ENCODE data around the gene GAS7. TPM values are rescaled to one million over a fixed set of nuclear protein-coding genes. Genes with fewer than 3 reads are reported as not detected.

Gene GAS7
- total RNA-seq, 1 experiment from 2014 or later: 12.3 TPM

- TF ChIP-seq, protein P1, sequence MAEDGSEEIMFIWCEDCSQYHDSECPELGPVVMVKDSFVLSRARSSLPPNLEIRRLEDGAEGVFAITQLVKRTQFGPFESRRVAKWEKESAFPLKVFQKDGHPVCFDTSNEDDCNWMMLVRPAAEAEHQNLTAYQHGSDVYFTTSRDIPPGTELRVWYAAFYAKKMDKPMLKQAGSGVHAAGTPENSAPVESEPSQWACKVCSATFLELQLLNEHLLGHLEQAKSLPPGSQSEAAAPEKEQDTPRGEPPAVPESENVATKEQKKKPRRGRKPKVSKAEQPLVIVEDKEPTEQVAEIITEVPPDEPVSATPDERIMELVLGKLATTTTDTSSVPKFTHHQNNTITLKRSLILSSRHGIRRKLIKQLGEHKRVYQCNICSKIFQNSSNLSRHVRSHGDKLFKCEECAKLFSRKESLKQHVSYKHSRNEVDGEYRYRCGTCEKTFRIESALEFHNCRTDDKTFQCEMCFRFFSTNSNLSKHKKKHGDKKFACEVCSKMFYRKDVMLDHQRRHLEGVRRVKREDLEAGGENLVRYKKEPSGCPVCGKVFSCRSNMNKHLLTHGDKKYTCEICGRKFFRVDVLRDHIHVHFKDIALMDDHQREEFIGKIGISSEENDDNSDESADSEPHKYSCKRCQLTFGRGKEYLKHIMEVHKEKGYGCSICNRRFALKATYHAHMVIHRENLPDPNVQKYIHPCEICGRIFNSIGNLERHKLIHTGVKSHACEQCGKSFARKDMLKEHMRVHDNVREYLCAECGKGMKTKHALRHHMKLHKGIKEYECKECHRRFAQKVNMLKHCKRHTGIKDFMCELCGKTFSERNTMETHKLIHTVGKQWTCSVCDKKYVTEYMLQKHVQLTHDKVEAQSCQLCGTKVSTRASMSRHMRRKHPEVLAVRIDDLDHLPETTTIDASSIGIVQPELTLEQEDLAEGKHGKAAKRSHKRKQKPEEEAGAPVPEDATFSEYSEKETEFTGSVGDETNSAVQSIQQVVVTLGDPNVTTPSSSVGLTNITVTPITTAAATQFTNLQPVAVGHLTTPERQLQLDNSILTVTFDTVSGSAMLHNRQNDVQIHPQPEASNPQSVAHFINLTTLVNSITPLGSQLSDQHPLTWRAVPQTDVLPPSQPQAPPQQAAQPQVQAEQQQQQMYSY (CRISPR knock-in tag; IDR thresholded peaks at IDR 0.05): no peak
- TF ChIP-seq E2F4 (CRISPR knock-in tag; IDR thresholded peaks at IDR 0.05; ENCODE audit: borderline replicate concordance, low read depth): no peak
- TF ChIP-seq, protein P2, sequence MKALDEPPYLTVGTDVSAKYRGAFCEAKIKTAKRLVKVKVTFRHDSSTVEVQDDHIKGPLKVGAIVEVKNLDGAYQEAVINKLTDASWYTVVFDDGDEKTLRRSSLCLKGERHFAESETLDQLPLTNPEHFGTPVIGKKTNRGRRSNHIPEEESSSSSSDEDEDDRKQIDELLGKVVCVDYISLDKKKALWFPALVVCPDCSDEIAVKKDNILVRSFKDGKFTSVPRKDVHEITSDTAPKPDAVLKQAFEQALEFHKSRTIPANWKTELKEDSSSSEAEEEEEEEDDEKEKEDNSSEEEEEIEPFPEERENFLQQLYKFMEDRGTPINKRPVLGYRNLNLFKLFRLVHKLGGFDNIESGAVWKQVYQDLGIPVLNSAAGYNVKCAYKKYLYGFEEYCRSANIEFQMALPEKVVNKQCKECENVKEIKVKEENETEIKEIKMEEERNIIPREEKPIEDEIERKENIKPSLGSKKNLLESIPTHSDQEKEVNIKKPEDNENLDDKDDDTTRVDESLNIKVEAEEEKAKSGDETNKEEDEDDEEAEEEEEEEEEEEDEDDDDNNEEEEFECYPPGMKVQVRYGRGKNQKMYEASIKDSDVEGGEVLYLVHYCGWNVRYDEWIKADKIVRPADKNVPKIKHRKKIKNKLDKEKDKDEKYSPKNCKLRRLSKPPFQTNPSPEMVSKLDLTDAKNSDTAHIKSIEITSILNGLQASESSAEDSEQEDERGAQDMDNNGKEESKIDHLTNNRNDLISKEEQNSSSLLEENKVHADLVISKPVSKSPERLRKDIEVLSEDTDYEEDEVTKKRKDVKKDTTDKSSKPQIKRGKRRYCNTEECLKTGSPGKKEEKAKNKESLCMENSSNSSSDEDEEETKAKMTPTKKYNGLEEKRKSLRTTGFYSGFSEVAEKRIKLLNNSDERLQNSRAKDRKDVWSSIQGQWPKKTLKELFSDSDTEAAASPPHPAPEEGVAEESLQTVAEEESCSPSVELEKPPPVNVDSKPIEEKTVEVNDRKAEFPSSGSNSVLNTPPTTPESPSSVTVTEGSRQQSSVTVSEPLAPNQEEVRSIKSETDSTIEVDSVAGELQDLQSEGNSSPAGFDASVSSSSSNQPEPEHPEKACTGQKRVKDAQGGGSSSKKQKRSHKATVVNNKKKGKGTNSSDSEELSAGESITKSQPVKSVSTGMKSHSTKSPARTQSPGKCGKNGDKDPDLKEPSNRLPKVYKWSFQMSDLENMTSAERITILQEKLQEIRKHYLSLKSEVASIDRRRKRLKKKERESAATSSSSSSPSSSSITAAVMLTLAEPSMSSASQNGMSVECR (CRISPR knock-in tag; IDR thresholded peaks at IDR 0.05; ENCODE audit: borderline replicate concordance): no peak
- TF ChIP-seq JUN (CRISPR knock-in tag; IDR thresholded peaks at IDR 0.05): no peak
- TF ChIP-seq KAT7 (CRISPR knock-in tag; IDR thresholded peaks at IDR 0.05; ENCODE audit: borderline replicate concordance): no peak
- TF ChIP-seq EMX1 (CRISPR knock-in tag; IDR thresholded peaks at IDR 0.05): no peak
- TF ChIP-seq RELA (CRISPR knock-in tag; IDR thresholded peaks at IDR 0.05; ENCODE audit: borderline replicate concordance): no peak
- TF ChIP-seq PREB (CRISPR knock-in tag; IDR thresholded peaks at IDR 0.05; ENCODE audit: borderline replicate concordance): no peak
These were observed 332.8 kb downstream of the GAS7 start (continued) for GRCh38 chr17:9865586-9865985.

GRCh38 chr17:9862949-9863348 is 335.5 kb downstream of the GAS7 start:
- ChIA-PET POLR2A (no interaction called here), CTCF (interaction anchor here (1.1 kb wide), 1 partner anchor 27 kb away, joined by 3 read pairs; no protein-coding TSS in a partner anchor)
- H3K27me3 Mint-ChIP-seq (ENCODE audit: low read depth): no peaks in the 10 kb centered on the region; the same call in 1 of the 2 replicates
- peaks cover 31% of the 10 kb centered on the region for H3K9me3 Mint-ChIP-seq
- H3K36me3 Mint-ChIP-seq: 0 out of 2 replicates have a peak, but pooled peaks cover 2% of the 10 kb centered on the region
- TF ChIP-seq, protein P3, sequence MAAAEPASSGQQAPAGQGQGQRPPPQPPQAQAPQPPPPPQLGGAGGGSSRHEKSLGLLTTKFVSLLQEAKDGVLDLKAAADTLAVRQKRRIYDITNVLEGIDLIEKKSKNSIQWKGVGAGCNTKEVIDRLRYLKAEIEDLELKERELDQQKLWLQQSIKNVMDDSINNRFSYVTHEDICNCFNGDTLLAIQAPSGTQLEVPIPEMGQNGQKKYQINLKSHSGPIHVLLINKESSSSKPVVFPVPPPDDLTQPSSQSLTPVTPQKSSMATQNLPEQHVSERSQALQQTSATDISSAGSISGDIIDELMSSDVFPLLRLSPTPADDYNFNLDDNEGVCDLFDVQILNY (CRISPR knock-in tag; IDR thresholded peaks at IDR 0.05): no peak
- TF ChIP-seq, protein P4, sequence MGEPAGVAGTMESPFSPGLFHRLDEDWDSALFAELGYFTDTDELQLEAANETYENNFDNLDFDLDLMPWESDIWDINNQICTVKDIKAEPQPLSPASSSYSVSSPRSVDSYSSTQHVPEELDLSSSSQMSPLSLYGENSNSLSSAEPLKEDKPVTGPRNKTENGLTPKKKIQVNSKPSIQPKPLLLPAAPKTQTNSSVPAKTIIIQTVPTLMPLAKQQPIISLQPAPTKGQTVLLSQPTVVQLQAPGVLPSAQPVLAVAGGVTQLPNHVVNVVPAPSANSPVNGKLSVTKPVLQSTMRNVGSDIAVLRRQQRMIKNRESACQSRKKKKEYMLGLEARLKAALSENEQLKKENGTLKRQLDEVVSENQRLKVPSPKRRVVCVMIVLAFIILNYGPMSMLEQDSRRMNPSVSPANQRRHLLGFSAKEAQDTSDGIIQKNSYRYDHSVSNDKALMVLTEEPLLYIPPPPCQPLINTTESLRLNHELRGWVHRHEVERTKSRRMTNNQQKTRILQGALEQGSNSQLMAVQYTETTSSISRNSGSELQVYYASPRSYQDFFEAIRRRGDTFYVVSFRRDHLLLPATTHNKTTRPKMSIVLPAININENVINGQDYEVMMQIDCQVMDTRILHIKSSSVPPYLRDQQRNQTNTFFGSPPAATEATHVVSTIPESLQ (CRISPR knock-in tag; IDR thresholded peaks at IDR 0.05): no peak
- TF ChIP-seq TP53 (CRISPR knock-in tag; IDR thresholded peaks at IDR 0.05) (no peak), GTF2I (CRISPR knock-in tag; conservative IDR thresholded peaks at IDR 0.05) (no peak)
- ATAC-seq: no peak
- no peak for DNase-seq (ENCODE audit: low spot score)
- no peak overlapping the region for H3K4me3 Mint-ChIP-seq
- no peak overlapping the region for H3K27ac Mint-ChIP-seq
- H3K4me1 Mint-ChIP-seq: no peaks in the 10 kb centered on the region

Data from WTC11 (cell line).